Measurements from ENCODE around the gene NANOS2.
A peak's percentile ranks its signal among the peaks of the same experiment; 100 is the strongest.
"Not testable (repeated sequence)": the region's sequence is repeated elsewhere in the genome, so short reads cannot be mapped to it uniquely, and the experiment has no call there.

Gene NANOS2

DNA sequence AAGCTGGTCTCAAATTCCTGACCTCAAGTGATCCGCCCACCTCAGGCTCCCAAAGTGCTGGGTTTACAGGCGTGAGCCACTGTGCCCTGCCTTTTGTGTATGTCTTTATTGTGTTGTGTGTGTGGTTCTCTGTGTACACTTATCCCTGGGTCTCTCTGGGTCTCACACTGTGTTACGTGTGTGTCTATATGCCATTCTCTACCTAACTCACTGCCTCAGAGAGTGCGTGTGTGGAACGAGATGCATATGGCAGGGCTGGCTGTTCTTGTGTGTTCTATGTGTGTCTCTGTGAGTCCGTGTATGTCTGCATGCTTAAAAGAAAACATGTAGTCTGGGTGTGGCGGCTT is 40.0 kb downstream of the NANOS2 start:
- DNase-seq (ENCODE audit: low read depth), result no peak

- no peak for DNase-seq (ENCODE audit: low read depth)
Observed at GRCh38 chr19:45873219-45873772, 41.3 kb downstream of the NANOS2 start.

DNA sequence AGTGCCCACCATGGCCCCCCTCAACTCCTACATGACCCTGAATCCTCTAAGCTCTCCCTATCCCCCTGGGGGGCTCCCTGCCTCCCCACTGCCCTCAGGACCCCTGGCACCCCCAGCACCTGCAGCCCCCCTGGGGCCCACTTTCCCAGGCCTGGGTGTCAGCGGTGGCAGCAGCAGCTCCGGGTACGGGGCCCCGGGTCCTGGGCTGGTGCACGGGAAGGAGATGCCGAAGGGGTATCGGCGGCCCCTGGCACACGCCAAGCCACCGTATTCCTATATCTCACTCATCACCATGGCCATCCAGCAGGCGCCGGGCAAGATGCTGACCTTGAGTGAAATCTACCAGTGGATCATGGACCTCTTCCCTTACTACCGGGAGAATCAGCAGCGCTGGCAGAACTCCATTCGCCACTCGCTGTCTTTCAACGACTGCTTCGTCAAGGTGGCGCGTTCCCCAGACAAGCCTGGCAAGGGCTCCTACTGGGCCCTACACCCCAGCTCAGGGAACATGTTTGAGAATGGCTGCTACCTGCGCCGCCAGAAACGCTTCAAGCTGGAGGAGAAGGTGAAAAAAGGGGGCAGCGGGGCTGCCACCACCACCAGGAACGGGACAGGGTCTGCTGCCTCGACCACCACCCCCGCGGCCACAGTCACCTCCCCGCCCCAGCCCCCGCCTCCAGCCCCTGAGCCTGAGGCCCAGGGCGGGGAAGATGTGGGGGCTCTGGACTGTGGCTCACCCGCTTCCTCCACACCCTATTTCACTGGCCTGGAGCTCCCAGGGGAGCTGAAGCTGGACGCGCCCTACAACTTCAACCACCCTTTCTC is 42.3 kb downstream of the NANOS2 start:
- DNase-seq (ENCODE audit: low read depth), result no peak

DNA sequence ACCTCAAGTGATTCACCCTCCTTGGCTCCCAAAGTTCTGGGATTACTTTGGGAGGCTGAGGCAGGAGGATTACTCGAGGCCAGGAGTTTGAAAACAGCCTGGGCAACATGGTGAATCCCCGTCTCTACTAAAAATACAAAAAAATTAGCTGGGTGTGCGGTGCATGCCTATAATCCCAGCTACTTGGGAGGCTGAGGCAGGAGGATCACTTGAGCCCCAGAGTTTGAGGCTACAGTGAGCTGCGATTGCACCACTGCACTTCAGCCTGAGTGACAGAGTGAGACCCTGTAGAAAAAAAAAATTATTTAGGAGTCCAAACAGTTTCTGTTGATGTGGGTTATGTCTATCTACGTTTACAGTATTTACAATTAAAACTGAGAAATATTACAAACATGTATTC is 43.8 kb downstream of the NANOS2 start:
- no peak for DNase-seq (ENCODE audit: low read depth)

GRCh38 chr19:45867241-45867640 is 47.3 kb downstream of the NANOS2 start:
- DNase-seq (ENCODE audit: low read depth), result not testable (repeated sequence)

DNA sequence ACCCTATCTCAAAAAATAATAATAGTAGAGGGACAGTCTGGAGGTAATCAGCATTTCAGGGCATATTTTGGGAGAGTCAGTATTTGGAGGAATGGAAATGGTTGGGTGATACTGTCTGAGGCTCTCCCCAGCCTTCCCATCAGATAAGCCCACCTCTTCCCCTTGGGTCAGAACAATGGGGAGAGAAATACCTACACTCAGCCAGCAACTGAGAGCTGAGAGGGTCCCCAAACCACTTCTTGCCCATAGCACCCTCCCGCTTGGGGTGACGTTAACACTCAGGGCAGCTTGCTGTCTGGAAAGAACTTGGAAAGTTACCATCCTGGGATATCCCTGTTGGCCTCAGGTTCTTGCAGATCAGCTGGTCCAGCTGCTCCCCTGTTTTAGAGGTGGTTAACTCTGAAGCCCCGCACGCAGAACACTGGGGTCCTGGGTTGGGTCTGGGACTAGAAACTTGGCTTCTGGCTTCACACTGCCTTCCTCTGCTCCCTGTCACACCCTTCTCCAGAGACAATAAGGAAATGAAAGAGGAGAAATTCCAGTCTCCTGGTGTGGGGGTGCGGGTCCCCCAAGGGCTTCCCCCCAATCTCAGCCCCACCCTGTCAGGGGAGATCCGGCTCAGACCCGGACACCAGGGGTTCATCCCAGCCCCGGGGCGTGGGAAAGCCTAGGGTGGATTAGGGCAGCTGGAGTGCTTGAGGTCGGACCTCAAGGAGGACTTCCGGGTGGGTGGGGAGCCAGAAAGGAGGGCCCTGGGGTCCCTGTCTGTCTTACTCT is 48.0 kb downstream of the NANOS2 start:
- no peak for DNase-seq (ENCODE audit: low read depth)

- no peak for DNase-seq (ENCODE audit: low read depth)
Observed at GRCh38 chr19:45865269-45865948, 49.2 kb downstream of the NANOS2 start.

- DNase-seq (ENCODE audit: low read depth), result no peak
Observed at GRCh38 chr19:45864629-45865082, 49.9 kb downstream of the NANOS2 start.

DNA sequence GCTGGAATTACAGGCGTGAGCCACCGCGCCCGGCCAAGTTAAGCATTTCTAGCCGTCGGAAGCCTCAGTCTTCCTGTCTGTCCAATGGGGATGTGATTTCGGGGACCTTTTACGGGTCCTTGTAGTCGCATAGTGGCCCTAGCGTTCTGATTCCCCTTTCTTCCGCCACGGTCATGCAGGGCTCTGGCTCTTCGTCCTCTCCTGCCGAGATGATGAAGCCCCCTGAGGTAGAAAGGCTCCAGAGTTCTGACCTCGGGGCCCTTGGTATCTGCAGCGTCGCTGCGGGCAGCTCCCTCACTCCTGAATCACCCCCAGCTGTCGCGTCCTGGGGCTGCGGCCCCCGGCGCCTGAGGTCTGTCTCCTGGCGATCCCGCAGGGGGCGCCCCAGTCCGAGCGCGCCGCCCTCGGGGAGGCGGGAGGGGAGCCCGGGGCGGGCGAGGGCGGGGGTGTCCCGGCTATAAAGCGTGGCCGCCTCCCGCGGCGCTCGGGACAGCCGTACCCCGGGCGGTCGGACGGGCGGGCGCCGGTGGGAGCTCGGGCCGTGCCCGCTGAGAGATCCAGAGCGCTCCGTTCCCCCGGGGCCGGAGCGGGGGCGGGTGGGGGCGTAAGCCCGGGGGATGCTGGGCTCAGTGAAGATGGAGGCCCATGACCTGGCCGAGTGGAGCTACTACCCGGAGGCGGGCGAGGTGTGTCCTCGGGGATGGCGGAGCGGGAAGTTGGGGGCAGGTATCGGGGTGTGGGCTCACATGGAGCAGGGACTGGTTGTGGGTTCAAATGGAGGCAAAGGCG is 50.5 kb downstream of the NANOS2 start, which contains the start of gene FOXA3:
FOXA3 (plus strand) TSS at position 487 of the 789 bp plus-strand sequence; CDS start at position 618, 131 bp downstream.
- peak; percentile 38 for DNase-seq (ENCODE audit: low read depth)

- DNase-seq (ENCODE audit: low read depth), result no peak
Observed at GRCh38 chr19:45863335-45863839, 51.2 kb downstream of the NANOS2 start.
